MM.1S (cell line): ENCODE data around the gene GK2.

ENCODE experiments used
- CTCF ChIP-seq: fragments of 300-600 bp; sonication (generic); IDR thresholded peaks from 2 replicates; pipeline ENCODE4 v1.5.1; 2016; ENCODE audit warnings: antibody characterized with exemption, low read length, mixed read lengths
- EZH2 ChIP-seq: fragments of 300-600 bp; sonication (generic); optimal IDR thresholded peaks from 2 replicates; pipeline ENCODE3; 2017; ENCODE audit warnings: low read depth, mild to moderate bottlenecking, antibody characterized with exemption, low read length, mixed read lengths
- EZH2phosphoT487 ChIP-seq: fragments of 300-600 bp; sonication (generic); IDR thresholded peaks from 2 replicates; pipeline ENCODE4 v1.6.1; 2018; ENCODE audit warnings: antibody characterized with exemption, low read length

GRCh38 chr4:79454656-79455055, 46.6 kb upstream of the GK2 start:
- TF ChIP-seq CTCF: no peak
- no peak for TF ChIP-seq EZH2
- no peak for TF ChIP-seq EZH2phosphoT487
